ENCODE results near the gene LGI4.
"Not testable (repeated sequence)": the region's sequence is repeated elsewhere in the genome, so short reads cannot be mapped to it uniquely, and the experiment has no call there.

The LGI4 gene

DNA sequence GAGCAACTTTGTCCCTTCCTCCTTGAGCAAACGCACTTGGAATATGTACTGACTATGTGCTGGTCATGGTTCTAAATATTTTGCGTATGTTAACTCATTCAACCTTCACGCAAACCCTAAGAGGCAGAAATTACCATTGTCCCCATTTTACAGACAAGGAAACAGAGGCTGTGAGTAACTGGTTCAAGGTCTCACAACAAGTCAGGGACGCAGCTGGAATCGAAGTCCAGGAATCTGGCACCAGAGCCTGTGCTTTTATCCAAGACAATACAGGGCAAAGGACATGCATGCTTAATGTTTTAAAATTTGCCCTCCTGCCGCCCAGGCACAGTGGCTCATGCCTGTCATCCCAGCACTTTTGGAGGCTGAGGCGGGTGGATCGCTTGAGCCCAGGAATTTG lies 24.7 kb upstream of the LGI4 start:
- H3K9ac ChIP-seq (ENCODE audit: low read length): no peak overlapping the region
- peaks cover 13% of the 10 kb centered on the region for H3K9me3 ChIP-seq (ENCODE audit: control insufficient read depth, low read length)
- H3K36me3 ChIP-seq (ENCODE audit: control insufficient read depth, insufficient read depth, low read length, severe bottlenecking): peaks cover 60% of the 10 kb centered on the region

DNA sequence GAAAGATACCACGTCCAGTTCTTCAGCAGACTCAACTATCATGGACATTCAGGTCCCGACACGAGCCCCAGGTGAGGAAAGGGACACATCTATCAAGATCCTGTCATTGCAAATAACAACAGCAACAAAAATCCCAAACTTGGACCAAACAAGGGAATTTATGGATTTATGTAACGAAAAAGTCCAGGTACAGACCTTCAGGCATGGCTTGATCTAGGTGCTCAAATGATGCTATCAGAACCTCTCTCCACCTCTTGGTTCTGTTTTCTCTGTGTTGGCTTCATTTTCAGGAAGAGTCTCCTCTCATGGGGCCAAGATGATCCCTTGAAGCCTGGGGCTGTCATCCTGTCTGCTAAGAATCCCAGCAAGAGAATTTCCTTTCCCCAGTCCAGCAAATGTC lies 22.6 kb upstream of the LGI4 start:
- no peaks in the 10 kb centered on the region for H3K27me3 ChIP-seq (replicated peaks; ENCODE audit: control insufficient read depth, insufficient read depth, low read length)
- H3K36me3 ChIP-seq (ENCODE audit: control insufficient read depth, insufficient read depth, low read length, severe bottlenecking): peaks cover 43% of the 10 kb centered on the region
- no peak overlapping the region for H3K9ac ChIP-seq (ENCODE audit: low read length)
- H3K4me1 ChIP-seq (ENCODE audit: control insufficient read depth, insufficient read depth, low read length): peaks cover 15% of the 10 kb centered on the region
- no peak for DNase-seq (ENCODE audit: low read depth)
- no peak overlapping the region for H3K4me3 ChIP-seq (ENCODE audit: low read length)
- H3K9me3 ChIP-seq (ENCODE audit: control insufficient read depth, low read length): peaks cover 3% of the 10 kb centered on the region

More for the DNA sequence above, 24.7 kb upstream of the LGI4 start:
- no peak for DNase-seq (ENCODE audit: low read depth)
- H3K27me3 ChIP-seq (replicated peaks; ENCODE audit: control insufficient read depth, insufficient read depth, low read length): no peaks in the 10 kb centered on the region
- H3K4me1 ChIP-seq (ENCODE audit: control insufficient read depth, insufficient read depth, low read length): peaks cover 11% of the 10 kb centered on the region
- no peak overlapping the region for H3K4me3 ChIP-seq (ENCODE audit: low read length)

DNA sequence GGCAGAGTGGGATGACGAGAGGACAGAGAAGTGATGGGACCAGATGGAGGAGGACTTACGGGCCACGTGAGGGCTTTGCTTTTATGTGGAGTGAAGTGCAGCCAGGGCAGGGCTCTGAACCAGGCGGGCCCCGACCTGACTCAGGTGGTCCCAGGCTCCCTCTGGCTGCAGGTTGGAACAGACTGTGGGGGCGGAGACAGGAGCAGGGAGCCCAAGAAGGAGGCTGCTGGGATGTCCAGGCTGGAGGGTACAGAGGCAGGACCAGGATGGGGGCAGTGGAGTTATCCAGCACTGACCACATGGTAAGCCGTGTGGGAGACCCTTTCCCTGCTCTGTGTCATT lies 21.8 kb upstream of the LGI4 start:
- no peaks in the 10 kb centered on the region for H3K9me3 ChIP-seq (ENCODE audit: control insufficient read depth, low read length)
- H3K4me1 ChIP-seq (ENCODE audit: control insufficient read depth, insufficient read depth, low read length): peaks cover 15% of the 10 kb centered on the region
- no peak overlapping the region for H3K4me3 ChIP-seq (ENCODE audit: low read length)
- H3K9ac ChIP-seq (ENCODE audit: low read length): no peak overlapping the region
- no peak for DNase-seq (ENCODE audit: low read depth)
- no peaks in the 10 kb centered on the region for H3K27me3 ChIP-seq (replicated peaks; ENCODE audit: control insufficient read depth, insufficient read depth, low read length)
- peaks cover 35% of the 10 kb centered on the region for H3K36me3 ChIP-seq (ENCODE audit: control insufficient read depth, insufficient read depth, low read length, severe bottlenecking)

DNA sequence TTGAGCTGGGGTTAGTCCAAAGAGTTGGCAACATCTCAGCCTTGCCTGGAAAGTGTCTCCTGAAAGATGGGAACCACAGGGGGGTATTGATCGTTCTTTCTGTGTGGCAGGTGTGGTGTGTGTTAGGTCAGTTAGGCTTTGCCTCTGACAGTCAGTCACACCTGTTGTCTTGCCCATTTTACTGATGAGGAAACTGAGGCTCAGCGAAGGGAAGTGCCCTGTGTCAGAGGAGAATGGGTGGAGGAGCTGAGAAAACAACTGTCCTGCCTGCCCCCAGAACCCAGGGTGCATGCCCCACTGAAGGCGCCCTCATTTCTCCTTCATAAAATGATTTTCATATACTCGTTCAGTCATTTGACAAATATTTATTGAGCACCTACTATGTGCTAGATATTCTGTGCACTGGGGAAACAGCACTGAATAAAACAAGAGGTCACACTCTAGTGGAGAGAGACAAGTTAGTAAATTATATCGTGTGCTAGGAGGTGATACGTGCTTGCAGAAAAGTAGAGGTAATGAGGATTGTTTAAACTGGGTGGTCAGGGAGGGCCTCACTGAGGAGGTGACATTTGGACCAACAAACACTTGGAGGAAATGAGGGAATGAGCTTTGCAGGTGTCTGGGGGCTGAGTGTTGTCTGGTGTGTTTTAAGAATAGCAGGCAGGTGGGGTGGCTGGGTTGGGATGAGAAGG lies 21.3 kb upstream of the LGI4 start:
- Histone ChIP-seq H3K9ac (ENCODE audit: low read length) (peak overlapping the region; percentile 90), H3K4me1 (ENCODE audit: control insufficient read depth, insufficient read depth, low read length) (peaks cover 15% of the 10 kb centered on the region), H3K36me3 (ENCODE audit: control insufficient read depth, insufficient read depth, low read length, severe bottlenecking) (peaks cover 30% of the 10 kb centered on the region), H3K9me3 (ENCODE audit: control insufficient read depth, low read length) (no peaks in the 10 kb centered on the region), H3K4me3 (ENCODE audit: low read length) (peak overlapping the region; percentile 92), H3K27me3 (replicated peaks; ENCODE audit: control insufficient read depth, insufficient read depth, low read length) (no peaks in the 10 kb centered on the region)
- DNase-seq (ENCODE audit: low read depth): no peak

DNA sequence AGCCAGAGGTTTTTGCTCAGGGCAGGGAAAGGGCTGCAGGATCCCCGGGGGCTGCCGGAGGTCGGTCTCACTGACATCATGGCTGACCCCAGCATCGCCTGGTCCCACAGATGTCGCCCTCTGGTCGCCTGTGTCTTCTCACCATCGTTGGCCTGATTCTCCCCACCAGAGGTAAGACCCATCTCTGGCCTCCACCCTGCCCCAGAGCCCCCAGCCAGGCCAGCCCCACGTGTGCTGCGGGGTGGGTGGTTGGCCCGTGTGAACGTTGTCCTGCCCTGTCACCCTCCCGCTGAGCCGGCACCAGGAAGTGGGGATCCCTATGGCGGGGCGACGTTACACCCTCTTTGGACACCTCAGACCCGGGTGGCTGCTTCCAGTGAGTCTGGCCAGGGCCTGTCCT lies 20.6 kb upstream of the LGI4 start:
- no peak for DNase-seq (ENCODE audit: low read depth)
- H3K4me3 ChIP-seq (ENCODE audit: low read length): peak overlapping the region; percentile 92
- peaks cover 15% of the 10 kb centered on the region for H3K4me1 ChIP-seq (ENCODE audit: control insufficient read depth, insufficient read depth, low read length)
- H3K9me3 ChIP-seq (ENCODE audit: control insufficient read depth, low read length): no peaks in the 10 kb centered on the region
- H3K9ac ChIP-seq (ENCODE audit: low read length): peak overlapping the region; percentile 90
- H3K36me3 ChIP-seq (ENCODE audit: control insufficient read depth, insufficient read depth, low read length, severe bottlenecking): peaks cover 24% of the 10 kb centered on the region
- H3K27me3 ChIP-seq (replicated peaks; ENCODE audit: control insufficient read depth, insufficient read depth, low read length): no peaks in the 10 kb centered on the region

DNA sequence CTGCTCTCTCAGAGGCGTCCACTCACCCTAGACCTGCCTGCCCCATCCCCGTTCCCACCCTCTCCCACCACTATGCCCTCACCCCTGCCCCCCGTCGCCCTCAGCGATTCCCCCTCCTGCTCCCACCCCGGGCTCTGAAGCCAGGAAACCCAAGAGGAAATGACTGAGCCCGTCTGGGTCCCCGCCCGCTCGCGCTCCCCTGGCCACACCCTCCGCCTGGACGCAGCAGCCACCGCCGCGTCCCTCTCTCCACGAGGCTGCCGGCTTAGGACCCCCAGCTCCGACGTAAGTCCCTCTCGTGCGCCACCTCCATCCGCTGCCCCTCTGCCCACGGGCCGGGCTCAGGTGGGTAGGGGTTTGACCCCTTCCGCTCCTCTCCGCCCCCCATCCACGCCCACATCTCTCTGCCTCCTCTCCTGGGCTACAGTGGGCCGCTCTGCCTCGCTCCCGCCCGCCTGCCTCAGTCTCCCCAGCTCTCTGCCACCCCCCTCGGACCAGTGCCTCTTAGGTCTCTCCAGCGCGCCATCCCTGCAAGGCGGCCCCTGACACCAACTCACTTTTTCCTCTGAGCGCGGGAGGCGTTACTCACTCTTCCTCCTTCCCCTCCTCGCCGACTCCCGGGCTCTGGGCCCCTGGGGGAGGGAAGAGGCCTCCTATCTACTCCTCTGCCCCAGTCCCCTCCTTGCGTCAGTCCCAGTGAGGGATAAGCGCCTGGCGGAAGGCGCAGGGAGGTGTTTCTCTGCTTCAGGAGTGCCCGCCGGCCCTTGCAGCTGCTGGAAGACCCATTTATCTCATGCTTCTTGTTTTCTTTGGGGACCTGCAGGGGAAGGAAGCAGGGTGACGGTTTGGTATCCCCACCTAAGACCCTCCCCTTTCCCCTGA lies 19.9 kb upstream of the LGI4 start, which contains the start of gene FXYD5:
Gene FXYD5, plus strand, starts transcription at position 211 of the 882 bp plus-strand sequence. CDS start 816 bp downstream, outside the sequence.
- Histone ChIP-seq H3K4me3 (ENCODE audit: low read length) (peak within 1 kb of the TSS; percentile 92), H3K9ac (ENCODE audit: low read length) (peak within 1 kb of the TSS; percentile 90), H3K9me3 (ENCODE audit: control insufficient read depth, low read length) (no peaks in the 10 kb centered on the region), H3K36me3 (ENCODE audit: control insufficient read depth, insufficient read depth, low read length, severe bottlenecking) (peaks cover 21% of the 10 kb centered on the region), H3K27me3 (replicated peaks; ENCODE audit: control insufficient read depth, insufficient read depth, low read length) (no peaks in the 10 kb centered on the region), H3K4me1 (ENCODE audit: control insufficient read depth, insufficient read depth, low read length) (peaks cover 15% of the 10 kb centered on the region)
- peak; percentile 89 for DNase-seq (ENCODE audit: low read depth)

DNA sequence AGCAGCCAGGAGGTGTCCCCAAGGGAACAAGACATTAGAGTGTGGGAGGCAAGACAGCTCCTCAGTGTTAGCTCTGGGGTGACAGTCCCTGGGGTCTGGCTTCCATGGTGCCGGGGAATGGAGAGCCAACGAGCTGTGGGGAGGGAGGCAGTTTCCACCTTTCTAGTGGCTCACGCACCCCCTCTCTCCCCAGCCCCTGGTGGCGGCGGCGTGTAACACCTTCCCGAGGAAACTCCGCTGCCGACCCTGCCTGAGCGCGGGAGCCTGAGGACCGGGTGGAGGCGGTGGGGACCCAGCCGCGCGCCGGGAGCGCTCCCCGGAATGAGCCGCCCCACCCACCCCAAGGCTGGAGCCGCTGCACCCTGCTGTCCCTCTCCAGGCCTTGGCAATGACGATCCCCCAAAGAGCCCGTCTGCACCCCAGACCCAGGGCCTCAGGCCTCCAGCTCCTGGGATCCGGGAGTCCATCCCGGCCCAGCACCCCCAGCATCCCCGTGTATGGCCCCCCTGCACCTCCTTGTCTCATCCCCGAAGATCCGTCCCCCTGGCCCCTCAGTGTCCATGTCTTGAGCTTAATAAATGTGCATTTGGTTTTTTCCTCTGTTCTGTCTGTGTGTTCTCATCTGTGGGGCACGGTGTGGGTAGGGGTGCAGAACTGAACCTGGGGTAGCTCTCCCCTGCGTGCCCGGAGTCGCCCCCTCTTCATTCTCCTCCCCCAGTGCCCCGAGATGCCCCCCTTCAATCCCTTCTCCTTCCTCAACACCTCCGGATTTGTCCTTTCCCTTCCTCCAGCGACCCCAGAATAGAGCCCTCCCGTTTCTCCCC lies 19.1 kb upstream of the LGI4 start:
- Histone ChIP-seq H3K4me1 (ENCODE audit: control insufficient read depth, insufficient read depth, low read length) (peaks cover 15% of the 10 kb centered on the region), H3K27me3 (replicated peaks; ENCODE audit: control insufficient read depth, insufficient read depth, low read length) (no peaks in the 10 kb centered on the region), H3K4me3 (ENCODE audit: low read length) (peak overlapping the region; percentile 92), H3K9me3 (ENCODE audit: control insufficient read depth, low read length) (no peaks in the 10 kb centered on the region), H3K36me3 (ENCODE audit: control insufficient read depth, insufficient read depth, low read length, severe bottlenecking) (peaks cover 13% of the 10 kb centered on the region), H3K9ac (ENCODE audit: low read length) (peak overlapping the region; percentile 90)
- DNase-seq (ENCODE audit: low read depth): peak; percentile 49

DNA sequence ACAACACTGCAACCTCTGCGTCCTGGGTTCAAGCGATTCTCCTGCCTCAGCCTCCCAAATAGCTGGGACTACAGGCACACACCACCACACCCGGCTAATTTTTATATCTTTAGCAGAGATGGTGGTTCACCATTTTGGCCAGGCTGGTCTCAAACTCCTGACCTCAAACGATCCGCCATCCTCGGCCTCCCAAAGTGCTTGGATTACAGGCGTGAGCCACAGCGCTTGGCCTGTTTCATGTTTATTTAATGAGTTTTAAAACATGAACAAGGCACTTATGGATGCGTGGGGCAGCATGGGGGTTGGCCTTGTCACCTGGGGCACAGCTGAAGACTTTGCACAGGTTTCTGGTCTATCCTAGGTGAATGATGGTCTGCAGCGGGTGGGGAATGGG lies 18.3 kb upstream of the LGI4 start:
- peaks cover 15% of the 10 kb centered on the region for H3K4me1 ChIP-seq (ENCODE audit: control insufficient read depth, insufficient read depth, low read length)
- H3K36me3 ChIP-seq (ENCODE audit: control insufficient read depth, insufficient read depth, low read length, severe bottlenecking); H3K4me3 ChIP-seq (ENCODE audit: low read length); H3K27me3 ChIP-seq (replicated peaks; ENCODE audit: control insufficient read depth, insufficient read depth, low read length); H3K9ac ChIP-seq (ENCODE audit: low read length); H3K9me3 ChIP-seq (ENCODE audit: control insufficient read depth, low read length); DNase-seq (ENCODE audit: low read depth): not testable (repeated sequence)

DNA sequence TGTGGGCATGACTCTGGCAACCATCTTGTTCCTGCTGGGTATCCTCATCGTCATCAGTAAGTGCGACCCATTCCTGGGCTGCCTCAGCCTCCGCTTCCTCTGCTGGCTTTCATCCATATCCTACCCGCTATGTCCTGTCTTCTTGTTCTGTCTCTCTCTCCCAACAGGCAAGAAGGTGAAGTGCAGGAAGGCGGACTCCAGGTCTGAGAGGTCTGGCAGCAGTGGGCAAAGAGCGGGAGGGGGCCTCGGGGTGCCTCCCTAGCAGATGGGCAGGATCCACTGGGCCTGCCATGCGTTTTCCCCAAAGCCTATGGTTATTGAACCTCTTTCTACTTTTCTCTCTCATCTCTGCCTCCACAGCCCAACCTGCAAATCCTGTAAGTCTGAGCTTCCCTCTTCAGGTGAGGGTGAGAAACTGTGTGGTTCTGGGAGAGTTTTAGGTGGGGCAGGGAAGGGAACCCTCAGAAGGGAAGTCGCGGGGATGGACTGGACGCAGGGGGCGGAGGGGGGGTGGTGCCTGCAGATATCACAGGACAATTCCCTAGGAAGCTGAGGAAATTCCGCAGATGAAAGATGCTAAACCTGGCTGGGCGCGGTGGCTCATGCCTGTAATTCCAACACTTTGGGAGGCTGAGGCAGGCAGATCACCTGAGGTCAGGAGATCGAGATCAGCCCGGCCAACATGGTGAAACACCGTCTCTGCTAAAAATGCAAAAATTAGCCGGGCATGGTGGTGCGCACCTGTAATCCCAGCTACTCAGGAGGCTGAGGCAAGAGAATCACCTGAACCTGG lies 16.6 kb upstream of the LGI4 start:
- H3K36me3 ChIP-seq (ENCODE audit: control insufficient read depth, insufficient read depth, low read length, severe bottlenecking): no peaks in the 10 kb centered on the region
- no peak overlapping the region for H3K4me3 ChIP-seq (ENCODE audit: low read length)
- H3K27me3 ChIP-seq (replicated peaks; ENCODE audit: control insufficient read depth, insufficient read depth, low read length): no peaks in the 10 kb centered on the region

DNA sequence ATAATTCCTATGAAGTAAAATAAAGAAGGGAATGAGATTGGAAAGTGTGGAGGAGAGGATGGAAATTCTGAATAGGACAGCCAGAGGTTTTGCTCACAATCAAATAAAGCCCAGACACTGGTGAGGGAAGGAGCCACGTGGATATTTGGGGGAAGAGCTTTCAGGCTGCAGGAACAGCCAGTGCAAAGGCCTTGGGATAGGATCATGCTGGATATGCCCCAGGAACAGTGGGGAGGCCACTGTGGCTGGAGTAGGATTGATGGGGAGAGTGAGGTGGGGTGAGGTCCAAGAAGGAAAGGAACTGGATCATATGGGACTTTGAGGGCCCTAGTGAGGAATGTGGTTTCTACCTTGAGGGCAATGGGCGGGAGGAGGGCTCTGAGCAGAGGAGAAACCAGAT lies 15.6 kb upstream of the LGI4 start:
- H3K4me3 ChIP-seq (ENCODE audit: low read length): no peak overlapping the region
- H3K27me3 ChIP-seq (replicated peaks; ENCODE audit: control insufficient read depth, insufficient read depth, low read length): no peaks in the 10 kb centered on the region
- H3K36me3 ChIP-seq (ENCODE audit: control insufficient read depth, insufficient read depth, low read length, severe bottlenecking): no peaks in the 10 kb centered on the region
- H3K9me3 ChIP-seq (ENCODE audit: control insufficient read depth, low read length): no peaks in the 10 kb centered on the region
- DNase-seq (ENCODE audit: low read depth): no peak
- H3K9ac ChIP-seq (ENCODE audit: low read length): no peak overlapping the region
- peaks cover 16% of the 10 kb centered on the region for H3K4me1 ChIP-seq (ENCODE audit: control insufficient read depth, insufficient read depth, low read length)

More for the DNA sequence above, 16.6 kb upstream of the LGI4 start:
- H3K4me1 ChIP-seq (ENCODE audit: control insufficient read depth, insufficient read depth, low read length): peaks cover 19% of the 10 kb centered on the region
- no peak overlapping the region for H3K9ac ChIP-seq (ENCODE audit: low read length)
- H3K9me3 ChIP-seq (ENCODE audit: control insufficient read depth, low read length): no peaks in the 10 kb centered on the region
- DNase-seq (ENCODE audit: low read depth): no peak
